Lung (tissue), 12 donors: Measurements from ENCODE around the gene CDH4. TPM values are rescaled to one million over a fixed set of nuclear protein-coding genes. Genes with fewer than 3 reads are reported as not detected.

Experiments
- ATAC-seq: fragments of 200-7000 bp; cut with Tn5 transposase; one replicate; pipeline ENCODE4 v1.9.1; 2020; ENCODE audit warnings: moderate number of reproducible peaks; ENCODE audit not compliant: insufficient read depth, low FRiP score
- DNase-seq, 3 donors: peaks; one replicate each; pipeline ENCODE4 v3.0.0-alpha.2; 2013 to 2017
- H3K27ac ChIP-seq, 2 donors: one replicate each; pipeline ENCODE4 v1.5.1; 2013; ENCODE audit warnings: mild to moderate bottlenecking in 2 of 2, moderate library complexity in 2 of 2, control low read depth in 1 of 2, inconsistent platforms in 1 of 2, low read depth in 1 of 2, low read length in 1 of 2
- H3K27me3 ChIP-seq, 3 donors: one replicate each; pipeline ENCODE4 v1.5.1; 2013; ENCODE audit warnings: low read length in 2 of 3; ENCODE audit not compliant: control insufficient read depth in 3 of 3, insufficient read depth in 3 of 3
- H3K36me3 ChIP-seq, 4 donors: one replicate each; pipeline ENCODE4 v1.5.1; 2013; ENCODE audit warnings: low read length in 4 of 4, mild to moderate bottlenecking in 1 of 4, moderate library complexity in 1 of 4; ENCODE audit not compliant: control insufficient read depth in 4 of 4, insufficient read depth in 4 of 4
- H3K4me1 ChIP-seq, 5 donors: one replicate each; pipeline ENCODE4 v1.5.1; 2013; ENCODE audit warnings: low read length in 5 of 5, mild to moderate bottlenecking in 2 of 5, moderate library complexity in 1 of 5; ENCODE audit not compliant: control insufficient read depth in 5 of 5, insufficient read depth in 5 of 5
- H3K4me3 ChIP-seq: one replicate; pipeline ENCODE4 v1.5.1; 2013; ENCODE audit warnings: mild to moderate bottlenecking, control low read depth, moderate library complexity
- H3K9ac ChIP-seq, 2 donors: one replicate each; pipeline ENCODE4 v1.5.1; 2013; ENCODE audit warnings: low read length in 2 of 2, control low read depth in 1 of 2; ENCODE audit not compliant: insufficient read depth in 1 of 2
- H3K9me3 ChIP-seq, 4 donors: one replicate each; pipeline ENCODE4 v1.5.1; 2013; ENCODE audit warnings: low read length in 3 of 4, mild to moderate bottlenecking in 1 of 4, moderate library complexity in 1 of 4; ENCODE audit not compliant: control insufficient read depth in 4 of 4, insufficient read depth in 3 of 4
- WGBS, 2 donors: extraction: QIAGEN DNeasy Blood & Tissue Kit; methylation state at CpG; one replicate each; pipeline ENCODE4 v1.1.7; 2013; 5-methylcytosine and 5-hydroxymethylcytosine counted together
- polyA plus RNA-seq, 2 donors: library from polyadenylated mRNA; stranded (reverse); fragments of 200-250 nt; gene quantifications; one replicate each; pipeline ENCODE4 v1.2.1, GENCODE V29; 2013
- total RNA-seq, 2 donors: library from RNA; depleted of rRNA in 1 of 2; stranded (reverse); fragments of >200 nt in 1 of 2; gene quantifications; one replicate each; pipeline ENCODE4 v1.2.1, GENCODE V29; 2014 to 2021
- TF ChIP-seq, protein P1 (sequence below): IDR thresholded peaks from 2 replicates; pipeline ENCODE4 v1.5.1; 2012; ENCODE audit warnings: mild to moderate bottlenecking; ENCODE audit errors: control extremely low read depth, extremely low read depth
- donor health status: control.
- donor health status: control.
- donor health status: Bipolar disorder and iron deficiency.
- donor health status: healthy.
- donor health status: DM: yes; HTN: yes; CAD: no.

The CDH4 gene
- total and polyA plus RNA-seq, 4 donors, result 0.10 to 2.1 (median 0.34) TPM

DNA sequence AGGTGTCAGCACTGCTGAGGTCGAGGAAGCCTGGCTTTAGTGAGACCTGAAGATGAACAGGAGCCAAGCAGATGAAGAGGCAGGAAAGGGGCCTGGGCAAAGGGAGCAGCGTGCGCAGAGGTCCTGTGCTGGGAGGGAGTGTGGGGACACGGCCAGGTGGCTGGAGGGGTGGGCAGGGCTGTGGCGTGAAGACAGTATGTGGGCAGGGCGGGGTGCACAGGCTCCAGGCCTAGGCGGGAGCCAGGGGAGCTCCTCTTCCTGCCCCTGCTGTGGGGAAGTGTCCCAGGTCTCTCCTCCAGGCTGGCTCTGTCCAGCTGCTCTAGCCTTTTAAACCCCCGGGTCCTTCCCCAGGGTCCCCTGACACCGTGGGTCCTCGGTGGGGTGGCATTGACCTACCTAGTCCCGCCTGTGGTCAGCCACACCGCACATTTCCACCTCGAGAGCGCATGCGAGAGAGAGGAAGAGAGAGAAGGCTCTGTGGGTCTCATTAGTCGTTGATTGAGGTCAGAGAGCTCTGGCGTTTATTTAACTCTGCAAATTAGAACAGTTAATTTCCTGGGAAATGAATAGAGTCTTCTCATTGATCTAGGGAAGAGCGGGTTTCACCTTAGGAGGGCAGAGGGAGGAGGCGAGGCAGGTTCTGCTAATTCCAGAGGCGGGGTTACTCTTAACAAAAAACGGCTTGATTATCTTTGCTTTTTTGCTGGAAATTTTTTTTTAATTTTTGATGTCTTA is 68.8 kb downstream of the CDH4 start:
- H3K9me3 ChIP-seq, result peaks cover 0 to 2% (median 0%) of the 10 kb centered on the region in 4 donors
- H3K27me3 ChIP-seq, result peaks cover 0 to 8% (median 0%) of the 10 kb centered on the region in 3 donors
- H3K9ac ChIP-seq, result no peak overlapping the region
- ATAC-seq (no peak), DNase-seq (no peak)
- no peaks in the 10 kb centered on the region for H3K4me1 ChIP-seq
- 69 to 79% methylated on average over 21 of the region's 21 CpGs for WGBS, 2 donors
- no peak overlapping the region for H3K27ac ChIP-seq
- H3K36me3 ChIP-seq, result no peaks in the 10 kb centered on the region
- TF ChIP-seq, protein P1, sequence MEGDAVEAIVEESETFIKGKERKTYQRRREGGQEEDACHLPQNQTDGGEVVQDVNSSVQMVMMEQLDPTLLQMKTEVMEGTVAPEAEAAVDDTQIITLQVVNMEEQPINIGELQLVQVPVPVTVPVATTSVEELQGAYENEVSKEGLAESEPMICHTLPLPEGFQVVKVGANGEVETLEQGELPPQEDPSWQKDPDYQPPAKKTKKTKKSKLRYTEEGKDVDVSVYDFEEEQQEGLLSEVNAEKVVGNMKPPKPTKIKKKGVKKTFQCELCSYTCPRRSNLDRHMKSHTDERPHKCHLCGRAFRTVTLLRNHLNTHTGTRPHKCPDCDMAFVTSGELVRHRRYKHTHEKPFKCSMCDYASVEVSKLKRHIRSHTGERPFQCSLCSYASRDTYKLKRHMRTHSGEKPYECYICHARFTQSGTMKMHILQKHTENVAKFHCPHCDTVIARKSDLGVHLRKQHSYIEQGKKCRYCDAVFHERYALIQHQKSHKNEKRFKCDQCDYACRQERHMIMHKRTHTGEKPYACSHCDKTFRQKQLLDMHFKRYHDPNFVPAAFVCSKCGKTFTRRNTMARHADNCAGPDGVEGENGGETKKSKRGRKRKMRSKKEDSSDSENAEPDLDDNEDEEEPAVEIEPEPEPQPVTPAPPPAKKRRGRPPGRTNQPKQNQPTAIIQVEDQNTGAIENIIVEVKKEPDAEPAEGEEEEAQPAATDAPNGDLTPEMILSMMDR, result no peak
- H3K4me3 ChIP-seq, result no peak overlapping the region

DNA sequence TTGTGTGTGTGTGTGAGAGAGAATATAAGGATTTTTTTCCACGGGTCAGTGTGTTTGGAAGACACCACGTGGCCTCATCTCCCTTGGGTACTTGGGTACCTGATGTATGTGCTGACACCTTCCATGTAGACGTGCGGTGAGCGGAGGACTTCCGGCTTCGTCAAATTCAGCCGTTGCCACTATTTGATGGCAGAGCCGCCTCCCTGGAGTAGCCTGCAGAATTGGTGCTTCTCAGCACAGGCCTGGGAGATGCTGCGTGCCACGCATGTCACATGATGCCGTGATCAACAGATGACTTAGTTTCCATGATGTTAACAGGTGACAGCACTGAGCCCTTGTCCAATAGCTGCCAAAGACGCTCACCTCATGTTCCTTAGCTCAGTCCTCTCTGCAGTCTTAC is 69.4 kb downstream of the CDH4 start:
- no peak for DNase-seq
- TF ChIP-seq, protein P1, result no peak
- 86 to 92% methylated on average over 13 of the region's 13 CpGs for WGBS, 2 donors
- Histone ChIP-seq H3K27me3 (peaks cover 0 to 8% (median 0%) of the 10 kb centered on the region in 3 donors), H3K9me3 (peaks cover 0 to 2% (median 0%) of the 10 kb centered on the region in 4 donors), H3K4me1 (no peaks in the 10 kb centered on the region), H3K27ac (no peak overlapping the region), H3K9ac (no peak overlapping the region), H3K36me3 (no peaks in the 10 kb centered on the region), H3K4me3 (no peak overlapping the region)
- ATAC-seq, result no peak

DNA sequence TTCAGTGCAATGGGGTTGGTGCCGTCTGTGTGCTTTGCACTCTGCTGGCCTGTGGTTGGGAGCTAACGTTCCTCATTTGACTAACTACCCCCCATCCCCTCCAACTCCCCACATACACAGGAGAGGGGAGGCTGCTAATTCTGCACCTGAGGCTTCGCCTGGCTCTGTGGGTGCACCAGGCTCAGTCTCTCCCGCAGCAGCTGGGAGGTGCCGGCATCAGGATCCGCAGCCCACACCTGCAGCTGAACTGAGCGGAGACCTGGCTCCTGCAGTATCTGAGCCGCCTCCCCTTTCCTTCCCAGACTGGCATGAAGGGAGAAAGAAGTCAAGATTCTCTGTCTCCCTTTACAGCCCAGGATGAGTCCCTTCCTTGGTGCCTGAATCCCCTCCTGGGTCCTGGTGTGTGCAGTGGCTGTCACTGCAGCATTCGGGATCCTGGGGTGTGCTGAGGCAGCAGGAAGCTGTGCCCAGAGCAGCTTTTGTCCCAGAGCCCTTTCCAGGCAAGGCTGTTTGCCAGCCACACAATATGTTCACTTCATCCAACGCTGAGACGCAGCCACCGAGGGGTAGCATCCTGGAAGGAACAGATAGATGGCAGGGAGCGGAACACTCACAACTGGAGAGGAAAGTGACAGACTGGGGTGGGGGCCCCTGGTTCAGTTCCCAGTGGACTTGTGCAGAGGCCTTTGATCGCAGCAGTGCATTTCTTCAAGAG is 70.2 kb downstream of the CDH4 start:
- WGBS, 2 donors, result 74 to 82% methylated on average over 14 of the region's 14 CpGs
- Histone ChIP-seq H3K4me3 (no peak overlapping the region), H3K27ac (no peak overlapping the region), H3K27me3 (peaks cover 0 to 8% (median 0%) of the 10 kb centered on the region in 3 donors), H3K36me3 (no peaks in the 10 kb centered on the region), H3K9me3 (peaks cover 0 to 2% (median 0%) of the 10 kb centered on the region in 4 donors), H3K9ac (no peak overlapping the region), H3K4me1 (no peaks in the 10 kb centered on the region)
- ATAC-seq (no peak), DNase-seq (no peak)
- TF ChIP-seq, protein P1, result no peak
